IgD-negative memory B cell (primary cell): ENCODE results near the gene UBAC2. TPM values are rescaled to one million over a fixed set of nuclear protein-coding genes. Genes with fewer than 3 reads are reported as not detected.

ENCODE experiments used
- polyA plus RNA-seq: library from polyadenylated mRNA; unstranded; fragments of 300-500 nt; fragmentation: Illumina TruSeq; gene quantifications from one replicate; pipeline ENCODE4 v1.2.3, GENCODE V29; 2021

Gene UBAC2
- polyA plus RNA-seq, 1 donor from 2014 or later = 88.0 TPM

Other genes with a start within 250 kb of the UBAC2 start
- 4.1 TPM for gene DOCK9, start 222.8 kb upstream of the UBAC2 start, polyA plus RNA-seq
- gene GPR18, start 57.5 kb downstream of the UBAC2 start, polyA plus RNA-seq = 58.6 TPM
- gene GPR183, start 106.5 kb downstream of the UBAC2 start, polyA plus RNA-seq = 494 TPM